MM.1S (cell line): ENCODE results near the gene CAPN5.

Experiments used
- DNase-seq: peaks from one replicate; pipeline ENCODE4 v3.0.0-alpha.2; 2015
- H2AFZ ChIP-seq: fragments of 300-600 bp; sonication (generic); 2 replicates; pipeline ENCODE4 v1.6.0; 2016; ENCODE audit warnings: antibody characterized with exemption, low read length
- H3F3A ChIP-seq: fragments of 300-600 bp; sonication (generic); 2 replicates; pipeline ENCODE4 v1.6.1; 2016; ENCODE audit warnings: mild to moderate bottlenecking, antibody characterized with exemption, low read length, moderate library complexity, mixed read lengths; ENCODE audit not compliant: insufficient read depth
- H3K27ac ChIP-seq: fragments of 300-600 bp; sonication (generic); 2 replicates; pipeline ENCODE4 v1.5.1; 2016; ENCODE audit warnings: mild to moderate bottlenecking, low read length
- H3K27me3 ChIP-seq: fragments of 300-600 bp; sonication (generic); replicated peaks from 2 replicates; pipeline ENCODE4 v1.6.0; 2016; ENCODE audit warnings: low read length; ENCODE audit not compliant: insufficient read depth
- H3K36me3 ChIP-seq: fragments of 300-600 bp; sonication (generic); replicated peaks from 2 replicates; pipeline ENCODE4 v1.6.1; 2016; ENCODE audit warnings: mild to moderate bottlenecking, low read length, mixed read lengths; ENCODE audit not compliant: insufficient read depth
- H3K4me1 ChIP-seq: fragments of 300-600 bp; sonication (generic); 2 replicates; pipeline ENCODE4 v1.6.1; 2016; ENCODE audit warnings: low read length, mixed read lengths
- H3K4me2 ChIP-seq: fragments of 300-600 bp; sonication (generic); 2 replicates; pipeline ENCODE4 v1.6.0; 2016; ENCODE audit warnings: low read depth, low read length
- H3K4me3 ChIP-seq: fragments of 300-600 bp; sonication (generic); 2 replicates; pipeline ENCODE4 v1.5.1; 2016; ENCODE audit warnings: low read length, mixed read lengths
- H3K79me2 ChIP-seq: fragments of 300-600 bp; sonication (generic); 2 replicates; pipeline ENCODE4 v1.6.1; 2016; ENCODE audit warnings: mixed run types, low read length, mixed read lengths
- H3K9ac ChIP-seq: fragments of 300-600 bp; sonication (generic); 2 replicates; pipeline ENCODE4 v1.6.1; 2016; ENCODE audit warnings: low read length, mixed read lengths
- H3K9me2 ChIP-seq: fragments of 300-600 bp; sonication (generic); replicated peaks from 2 replicates; pipeline ENCODE4 v1.6.1; 2016; ENCODE audit warnings: mild to moderate bottlenecking, low read length, mixed read lengths; ENCODE audit not compliant: insufficient read depth
- H3K9me3 ChIP-seq: fragments of 300-600 bp; sonication (generic); replicated peaks from 2 replicates; pipeline ENCODE4 v1.6.1; 2016; ENCODE audit warnings: mild to moderate bottlenecking, low read length, mixed read lengths; ENCODE audit not compliant: insufficient read depth
- H4K20me1 ChIP-seq: fragments of 300-600 bp; sonication (generic); 2 replicates; pipeline ENCODE4 v1.6.1; 2016; ENCODE audit warnings: mild to moderate bottlenecking, low read length, moderate library complexity, mixed read lengths; ENCODE audit not compliant: insufficient read depth
- EZH2 ChIP-seq: fragments of 300-600 bp; sonication (generic); optimal IDR thresholded peaks from 2 replicates; pipeline ENCODE3; 2017; ENCODE audit warnings: low read depth, mild to moderate bottlenecking, antibody characterized with exemption, low read length, mixed read lengths
- EZH2phosphoT487 ChIP-seq: fragments of 300-600 bp; sonication (generic); IDR thresholded peaks from 2 replicates; pipeline ENCODE4 v1.6.1; 2018; ENCODE audit warnings: antibody characterized with exemption, low read length
- TF ChIP-seq, protein P1 (sequence below): fragments of 300-600 bp; sonication (generic); IDR thresholded peaks from 2 replicates; pipeline ENCODE4 v1.5.1; 2016; ENCODE audit warnings: antibody characterized with exemption, low read length, mixed read lengths

Gene CAPN5

GRCh38 chr11:77167791-77168190 is 101.0 kb downstream of the CAPN5 start:
- no peak overlapping the region for H2AFZ ChIP-seq
- no peak overlapping the region for H3K4me2 ChIP-seq
- no peaks in the 10 kb centered on the region for H3K27me3 ChIP-seq
- H3K4me3 ChIP-seq: no peak overlapping the region
- H3K79me2 ChIP-seq: no peaks in the 10 kb centered on the region
- H3K36me3 ChIP-seq: no peaks in the 10 kb centered on the region
- no peaks in the 10 kb centered on the region for H3K9me2 ChIP-seq
- no peaks in the 10 kb centered on the region for H3K4me1 ChIP-seq
- H3F3A ChIP-seq: no peaks in the 10 kb centered on the region
- H4K20me1 ChIP-seq: no peaks in the 10 kb centered on the region
- H3K9me3 ChIP-seq: no peaks in the 10 kb centered on the region
- DNase-seq: no peak
- H3K9ac ChIP-seq: no peak overlapping the region
- no peak overlapping the region for H3K27ac ChIP-seq
- TF ChIP-seq, protein P1, sequence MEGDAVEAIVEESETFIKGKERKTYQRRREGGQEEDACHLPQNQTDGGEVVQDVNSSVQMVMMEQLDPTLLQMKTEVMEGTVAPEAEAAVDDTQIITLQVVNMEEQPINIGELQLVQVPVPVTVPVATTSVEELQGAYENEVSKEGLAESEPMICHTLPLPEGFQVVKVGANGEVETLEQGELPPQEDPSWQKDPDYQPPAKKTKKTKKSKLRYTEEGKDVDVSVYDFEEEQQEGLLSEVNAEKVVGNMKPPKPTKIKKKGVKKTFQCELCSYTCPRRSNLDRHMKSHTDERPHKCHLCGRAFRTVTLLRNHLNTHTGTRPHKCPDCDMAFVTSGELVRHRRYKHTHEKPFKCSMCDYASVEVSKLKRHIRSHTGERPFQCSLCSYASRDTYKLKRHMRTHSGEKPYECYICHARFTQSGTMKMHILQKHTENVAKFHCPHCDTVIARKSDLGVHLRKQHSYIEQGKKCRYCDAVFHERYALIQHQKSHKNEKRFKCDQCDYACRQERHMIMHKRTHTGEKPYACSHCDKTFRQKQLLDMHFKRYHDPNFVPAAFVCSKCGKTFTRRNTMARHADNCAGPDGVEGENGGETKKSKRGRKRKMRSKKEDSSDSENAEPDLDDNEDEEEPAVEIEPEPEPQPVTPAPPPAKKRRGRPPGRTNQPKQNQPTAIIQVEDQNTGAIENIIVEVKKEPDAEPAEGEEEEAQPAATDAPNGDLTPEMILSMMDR: no peak
- TF ChIP-seq EZH2: no peak
- TF ChIP-seq EZH2phosphoT487: no peak

DNA sequence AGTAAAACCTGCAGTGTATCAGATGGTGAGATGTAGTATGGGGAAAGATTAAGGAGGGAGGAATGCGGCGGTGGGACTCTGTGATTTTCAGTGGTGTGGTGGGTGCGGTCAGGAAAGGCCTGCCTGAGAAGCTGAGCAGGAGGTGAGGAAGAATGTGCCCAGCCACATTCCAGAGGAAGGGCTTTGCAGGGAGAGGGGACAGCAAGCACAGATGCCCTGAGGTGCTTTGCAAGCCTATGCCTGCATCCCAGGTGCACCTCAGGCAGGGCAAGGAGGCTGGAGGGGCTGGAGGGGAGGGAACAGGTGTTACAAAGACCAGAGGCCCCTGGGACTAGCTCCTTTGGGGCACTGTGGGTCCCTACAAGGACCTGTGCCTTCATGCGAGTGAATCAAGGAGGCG is 103.3 kb downstream of the CAPN5 start:
- no peaks in the 10 kb centered on the region for H4K20me1 ChIP-seq
- no peaks in the 10 kb centered on the region for H3K9me2 ChIP-seq
- TF ChIP-seq EZH2 (no peak), EZH2phosphoT487 (no peak)
- TF ChIP-seq, protein P1: no peak
- no peak overlapping the region for H3K27ac ChIP-seq
- no peaks in the 10 kb centered on the region for H3K4me1 ChIP-seq
- no peaks in the 10 kb centered on the region for H3K27me3 ChIP-seq
- H3K79me2 ChIP-seq: no peaks in the 10 kb centered on the region
- H3K4me3 ChIP-seq: no peak overlapping the region
- H3F3A ChIP-seq: no peaks in the 10 kb centered on the region
- H3K36me3 ChIP-seq: no peaks in the 10 kb centered on the region
- no peaks in the 10 kb centered on the region for H3K9me3 ChIP-seq
- no peak overlapping the region for H3K9ac ChIP-seq
- no peak overlapping the region for H3K4me2 ChIP-seq
- H2AFZ ChIP-seq: no peak overlapping the region
- DNase-seq: no peak

DNA sequence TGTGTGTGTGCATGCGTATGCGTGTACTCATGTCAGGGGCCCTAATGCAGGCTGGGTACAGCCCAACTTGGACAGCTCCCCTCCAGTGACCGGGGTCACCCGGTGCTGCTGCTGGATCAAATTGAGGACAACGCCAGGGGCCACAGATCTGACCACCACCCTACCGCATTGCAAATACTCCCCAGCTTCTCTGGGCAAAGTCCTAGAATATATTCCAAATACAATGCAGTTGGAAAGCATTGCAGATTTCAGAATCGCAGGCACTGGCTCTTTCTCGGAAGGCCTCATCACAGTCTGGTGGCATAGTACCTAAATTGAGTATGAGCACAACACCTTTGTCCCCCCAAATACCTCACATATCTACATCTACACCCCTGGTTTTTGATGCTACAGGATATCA is 104.5 kb downstream of the CAPN5 start:
- H3K4me3 ChIP-seq: no peak overlapping the region

More for the DNA sequence above, 104.5 kb downstream of the CAPN5 start:
- no peaks in the 10 kb centered on the region for H3K9me3 ChIP-seq
- H3K9me2 ChIP-seq: no peaks in the 10 kb centered on the region
- no peak overlapping the region for H3K27ac ChIP-seq
- H2AFZ ChIP-seq: no peak overlapping the region
- no peaks in the 10 kb centered on the region for H3K4me1 ChIP-seq
- no peaks in the 10 kb centered on the region for H3K36me3 ChIP-seq
- no peaks in the 10 kb centered on the region for H3K79me2 ChIP-seq
- no peak for DNase-seq
- H3K9ac ChIP-seq: no peak overlapping the region
- no peak for TF ChIP-seq EZH2
- TF ChIP-seq, protein P1: no peak
- no peak for TF ChIP-seq EZH2phosphoT487
- H3K27me3 ChIP-seq: no peaks in the 10 kb centered on the region
- no peaks in the 10 kb centered on the region for H3F3A ChIP-seq
- H4K20me1 ChIP-seq: no peaks in the 10 kb centered on the region
- no peak overlapping the region for H3K4me2 ChIP-seq
